Neutrophil (primary cell): ENCODE data around the gene PIAS4.

Experiments used
- H3K27ac ChIP-seq: fragments of 200-600 bp; sonication (generic); 2 replicates; pipeline ENCODE4 v1.5.1; 2016; ENCODE audit warnings: mild to moderate bottlenecking, moderate library complexity
- H3K27me3 ChIP-seq: fragments of 200-600 bp; sonication (generic); 2 replicates; pipeline ENCODE4 v1.6.0; 2016; ENCODE audit warnings: mild to moderate bottlenecking
- H3K36me3 ChIP-seq: fragments of 200-600 bp; sonication (generic); 2 replicates; pipeline ENCODE4 v1.5.1; 2017
- H3K4me1 ChIP-seq, 2 experiments: fragments of 200-600 bp in 1 of 2; sonication (generic) in 1 of 2; 1 replicate in 1 of 2; 2 replicates in 1 of 2; pipeline versions ENCODE4 v1.5.1 to v1.6.1; 2013 to 2016; ENCODE audit warnings: low read depth in 1 of 2, low read length in 1 of 2, mild to moderate bottlenecking in 1 of 2, moderate library complexity in 1 of 2; ENCODE audit not compliant: control insufficient read depth in 1 of 2, insufficient read depth in 1 of 2
- H3K4me3 ChIP-seq, 2 experiments: fragments of 200-600 bp in 1 of 2; sonication (generic) in 1 of 2; 1 replicate in 1 of 2; 2 replicates in 1 of 2; pipeline ENCODE4 v1.5.1; 2013 to 2016; ENCODE audit warnings: low read depth in 1 of 2, low read length in 1 of 2, mild to moderate bottlenecking in 1 of 2, moderate library complexity in 1 of 2
- H3K9me3 ChIP-seq: fragments of 200-600 bp; sonication (generic); 2 replicates; pipeline ENCODE4 v1.5.1; 2016
- CTCF ChIP-seq: fragments of 200-600 bp; sonication (generic); IDR thresholded peaks from 2 replicates; pipeline ENCODE4 v1.5.1; 2016; ENCODE audit warnings: antibody characterized with exemption

The PIAS4 gene

GRCh38 chr19:4007021-4007835, at the start of gene PIAS4:
Gene PIAS4 (plus strand): TSS chr19:4007736. CDS start chr19:4007761, 25 bp downstream.
- peaks cover 19 to 23% of the 10 kb centered on the region in 2 experiments for H3K4me1 ChIP-seq
- H3K27ac ChIP-seq: peak within 1 kb of the TSS; percentile 80
- TF ChIP-seq CTCF: peak; percentile 42
- no peaks in the 10 kb centered on the region for H3K27me3 ChIP-seq
- peak within 1 kb of the TSS; percentile 76 to 81 for H3K4me3 ChIP-seq
- H3K36me3 ChIP-seq: peaks cover 17% of the 10 kb centered on the region
- no peaks in the 10 kb centered on the region for H3K9me3 ChIP-seq

- H3K27me3 ChIP-seq: no peaks in the 10 kb centered on the region
- peaks cover 84% of the 10 kb centered on the region for H3K36me3 ChIP-seq
- no peaks in the 10 kb centered on the region for H3K4me1 ChIP-seq
- H3K4me3 ChIP-seq: no peak overlapping the region
- TF ChIP-seq CTCF: no peak
- H3K9me3 ChIP-seq: no peaks in the 10 kb centered on the region
- no peak overlapping the region for H3K27ac ChIP-seq
Measured at GRCh38 chr19:3958836-3959765, 48.4 kb upstream of the PIAS4 start.

- Histone ChIP-seq H3K4me3 (no peak overlapping the region), H3K4me1 (no peaks in the 10 kb centered on the region), H3K36me3 (peaks cover 91% of the 10 kb centered on the region), H3K9me3 (no peaks in the 10 kb centered on the region), H3K27ac (no peak overlapping the region), H3K27me3 (no peaks in the 10 kb centered on the region)
- no peak for TF ChIP-seq CTCF
Measured at GRCh38 chr19:3959766-3960131, 47.8 kb upstream of the PIAS4 start.

GRCh38 chr19:3961007-3961406, 46.5 kb upstream of the PIAS4 start:
- H3K27me3 ChIP-seq: no peaks in the 10 kb centered on the region
- H3K36me3 ChIP-seq: peaks cover 94% of the 10 kb centered on the region
- TF ChIP-seq CTCF: no peak
- no peak overlapping the region for H3K4me3 ChIP-seq
- H3K27ac ChIP-seq: no peak overlapping the region
- H3K9me3 ChIP-seq: no peaks in the 10 kb centered on the region
- H3K4me1 ChIP-seq: no peaks in the 10 kb centered on the region

GRCh38 chr19:3963458-3964255, 43.9 kb upstream of the PIAS4 start:
- Histone ChIP-seq H3K9me3 (no peaks in the 10 kb centered on the region), H3K4me1 (no peaks in the 10 kb centered on the region)
- no peak for TF ChIP-seq CTCF

More at GRCh38 chr19:3963458-3964255, 43.9 kb upstream of the PIAS4 start:
- Histone ChIP-seq H3K36me3 (peaks cover 97% of the 10 kb centered on the region), H3K27ac (no peak overlapping the region), H3K4me3 (no peak overlapping the region), H3K27me3 (no peaks in the 10 kb centered on the region)
